ENCODE measurements around the gene HDAC7. TPM values are rescaled to one million over a fixed set of nuclear protein-coding genes. Genes with fewer than 3 reads are reported as not detected.

HDAC7 gene
- total RNA-seq, 2 experiments from 2014 or later, result 218 to 232 TPM

DNA sequence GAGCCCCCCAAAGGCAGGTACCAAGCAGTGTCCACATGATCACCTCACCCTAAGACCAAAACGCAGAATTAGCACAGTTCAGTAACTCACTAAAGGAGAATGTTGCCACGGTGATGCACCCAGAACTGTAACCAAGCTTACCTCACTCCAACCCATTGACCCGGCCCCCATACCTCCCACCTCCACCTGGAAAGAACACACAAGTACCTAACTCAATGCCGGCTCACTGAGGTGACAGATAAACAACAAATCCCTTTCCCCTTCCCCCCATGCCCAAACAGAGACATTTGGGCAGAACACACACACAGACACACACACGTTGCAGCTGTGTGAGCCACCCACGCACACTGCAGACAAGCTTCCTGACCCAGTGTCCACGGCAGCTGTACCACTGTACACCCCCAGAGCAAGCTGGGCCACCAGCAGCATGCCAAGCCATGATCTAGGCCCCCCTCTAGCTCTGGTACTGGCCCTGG, 62.3 kb downstream of the HDAC7 start:
- CTCF ChIA-PET, result interaction anchor here (0.7 to 10.5 kb wide), 16 partner anchors 10 to 81 kb away, joined by 3 to 162 read pairs (median 4); partner anchors contain the start of gene RPAP3
- H3K9me3 Mint-ChIP-seq, result no peaks in the 10 kb centered on the region
- no peak overlapping the region for H3K27ac Mint-ChIP-seq
- no peak for DNase-seq
- POLR2A ChIA-PET, result no interaction called here
- peaks cover 4% of the 10 kb centered on the region for H3K27me3 Mint-ChIP-seq
- H3K4me1 Mint-ChIP-seq, result peaks cover 29% of the 10 kb centered on the region
- no peaks in the 10 kb centered on the region for H3K36me3 Mint-ChIP-seq (ENCODE audit: low read depth)
- H3K4me3 Mint-ChIP-seq, result no peak overlapping the region

DNA sequence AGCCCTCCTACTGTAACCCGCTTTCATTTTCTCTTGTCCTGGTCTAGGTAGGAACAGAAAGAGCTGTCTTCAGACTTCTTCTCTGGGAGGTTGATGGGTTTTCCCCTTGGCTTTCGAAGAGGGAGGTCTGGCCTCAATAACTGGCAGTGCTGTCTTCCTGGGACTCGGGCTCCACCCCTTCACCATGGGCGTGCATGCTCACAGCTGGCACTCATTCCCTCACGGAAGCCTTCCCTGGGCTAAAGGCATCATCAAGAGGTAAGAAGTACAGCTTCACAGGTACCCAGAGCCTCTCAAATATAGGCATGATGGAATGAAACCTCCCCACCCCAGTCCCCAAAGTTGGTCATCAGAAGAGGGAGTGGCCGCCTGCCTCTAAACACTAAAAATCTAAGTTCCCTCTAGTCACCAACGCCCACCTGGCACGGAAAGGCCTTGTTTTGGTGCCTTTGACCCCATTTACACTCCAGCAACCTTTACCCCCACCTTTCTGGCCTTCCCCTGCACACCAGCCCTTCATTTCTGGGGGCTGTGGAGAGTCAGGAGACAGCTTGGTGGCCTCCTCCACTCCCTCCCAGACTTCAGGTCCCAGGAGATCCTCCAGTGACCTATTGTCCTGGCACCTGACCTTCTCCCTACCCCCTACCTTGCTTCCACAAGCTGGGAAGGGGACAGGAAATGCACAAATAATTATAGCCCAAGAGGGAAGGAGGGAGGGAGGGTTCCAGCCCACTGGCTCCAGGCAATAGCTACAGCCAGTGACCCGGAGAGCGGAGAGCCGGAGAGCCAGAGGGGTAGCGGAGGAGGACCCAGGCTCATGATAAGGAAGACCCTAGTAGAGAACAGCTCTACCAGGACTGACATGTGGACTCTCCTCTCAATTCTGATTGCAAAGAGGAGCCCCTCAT, 63.8 kb downstream of the HDAC7 start:
- H3K27me3 Mint-ChIP-seq, result peaks cover 4% of the 10 kb centered on the region
- CTCF ChIA-PET, result interaction anchor here (0.6 to 10.5 kb wide), 11 partner anchors 11 to 1047 kb away, joined by 3 to 162 read pairs (median 6); partner anchors contain the start of gene RPAP3
- no peaks in the 10 kb centered on the region for H3K9me3 Mint-ChIP-seq
- peak overlapping the region; percentile 52 for H3K27ac Mint-ChIP-seq
- H3K36me3 Mint-ChIP-seq (ENCODE audit: low read depth), result no peaks in the 10 kb centered on the region
- POLR2A ChIA-PET, result no interaction called here
- DNase-seq, result no peak
- peaks cover 29% of the 10 kb centered on the region for H3K4me1 Mint-ChIP-seq
- H3K4me3 Mint-ChIP-seq, result no peak overlapping the region

DNA sequence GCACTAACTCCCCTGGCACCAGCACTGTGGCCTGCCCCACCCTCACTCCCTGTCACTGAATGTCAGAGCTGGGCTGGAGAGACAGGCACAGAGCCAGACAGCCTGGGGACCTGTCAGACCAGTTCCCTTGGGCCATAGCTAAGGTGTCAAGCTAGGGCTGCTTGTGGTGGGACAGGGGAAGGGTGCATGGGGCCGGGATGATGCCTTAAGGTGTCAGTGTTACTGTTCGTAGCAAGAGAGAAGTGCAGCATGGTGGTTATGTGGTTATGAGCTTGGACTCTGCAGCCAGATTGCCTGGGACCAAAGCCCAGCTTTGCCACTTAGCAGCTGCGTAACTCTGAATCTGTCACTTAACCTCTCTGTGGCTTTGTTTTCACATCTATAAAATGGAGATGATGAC, 64.8 kb downstream of the HDAC7 start:
- Mint-ChIP-seq H3K36me3 (ENCODE audit: low read depth) (no peaks in the 10 kb centered on the region), H3K27ac (no peak overlapping the region), H3K4me1 (peaks cover 27% of the 10 kb centered on the region), H3K9me3 (no peaks in the 10 kb centered on the region), H3K4me3 (no peak overlapping the region), H3K27me3 (no peaks in the 10 kb centered on the region)
- ChIA-PET CTCF (interaction anchor here (0.6 to 10.5 kb wide), 14 partner anchors 10 to 330 kb away, joined by 3 to 162 read pairs (median 5); partner anchors contain the start of gene RPAP3), POLR2A (no interaction called here)
- no peak for DNase-seq

DNA sequence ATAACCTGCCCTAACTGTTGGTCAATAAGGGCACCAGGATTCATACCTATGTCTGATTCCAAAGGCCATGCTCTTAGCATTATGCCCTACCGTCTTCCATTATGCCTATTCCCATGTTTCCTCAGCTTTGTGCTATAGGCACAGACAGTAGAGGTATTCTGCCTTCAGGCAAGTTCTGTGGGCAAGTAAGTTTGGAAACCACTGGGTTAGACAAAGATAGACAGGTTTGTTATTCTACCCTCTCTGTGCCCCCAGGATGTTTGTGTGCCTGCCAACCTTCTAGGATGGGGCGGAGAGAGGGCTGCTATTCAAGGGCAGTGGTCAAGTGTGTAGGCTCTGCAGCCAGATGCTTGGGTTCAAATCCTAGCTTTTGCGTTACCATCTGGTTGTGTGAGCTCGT, 65.6 kb downstream of the HDAC7 start:
- POLR2A ChIA-PET, result no interaction called here
- CTCF ChIA-PET, result interaction anchor here (0.9 to 10.5 kb wide), 8 partner anchors 9 to 84 kb away, joined by 3 to 162 read pairs (median 6); no protein-coding TSS in a partner anchor
- no peak for DNase-seq
- H3K27me3 Mint-ChIP-seq, result no peaks in the 10 kb centered on the region
- no peaks in the 10 kb centered on the region for H3K9me3 Mint-ChIP-seq
- no peak overlapping the region for H3K27ac Mint-ChIP-seq
- H3K4me3 Mint-ChIP-seq, result no peak overlapping the region
- H3K4me1 Mint-ChIP-seq, result peaks cover 24% of the 10 kb centered on the region
- no peaks in the 10 kb centered on the region for H3K36me3 Mint-ChIP-seq (ENCODE audit: low read depth)

DNA sequence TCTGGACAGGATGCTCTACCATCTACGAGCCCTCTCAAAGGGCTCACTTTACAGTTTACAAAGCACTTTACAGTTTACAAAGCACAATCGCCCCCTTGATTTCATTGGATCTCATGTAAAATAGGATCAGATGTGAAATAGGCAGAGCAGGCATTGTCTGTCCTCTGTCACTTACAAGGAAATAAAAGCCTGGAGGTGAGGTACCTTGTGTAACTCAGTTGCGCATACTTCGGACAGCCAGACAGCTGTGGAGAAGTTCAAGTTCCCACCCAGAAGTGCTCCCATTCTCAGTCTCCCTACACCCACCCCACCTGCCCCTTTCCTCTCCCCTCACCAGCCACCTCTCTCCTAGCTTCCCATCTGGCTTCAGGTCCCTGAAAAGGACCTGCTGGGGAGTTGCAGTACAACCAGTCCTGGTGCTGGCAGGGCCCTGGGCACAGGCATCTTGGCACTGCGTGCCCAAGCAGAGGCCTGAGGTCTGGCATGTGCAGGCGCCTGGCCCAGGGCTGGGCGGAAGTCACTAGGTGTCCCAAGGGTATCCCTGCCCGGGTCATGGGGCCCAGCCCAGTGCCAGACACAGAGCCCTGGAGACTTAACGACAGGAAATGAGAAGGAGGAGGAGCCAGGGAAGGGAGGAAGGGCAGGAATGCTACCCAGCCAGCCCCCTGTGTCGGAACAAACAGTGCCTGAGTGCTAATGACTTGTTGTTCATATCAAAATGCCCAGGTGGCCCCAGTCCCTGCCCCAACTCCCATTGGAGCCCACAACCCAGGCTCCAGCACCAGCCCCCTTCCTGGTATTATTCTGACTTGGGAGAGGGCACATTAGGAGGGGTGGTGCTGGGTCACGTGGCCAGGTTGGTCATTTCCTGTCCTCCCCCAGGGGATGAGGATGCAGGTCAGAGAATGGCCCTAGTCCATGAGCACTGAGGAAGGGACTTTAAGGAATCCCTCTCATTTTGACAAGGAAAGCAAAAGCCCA, 66.4 kb downstream of the HDAC7 start:
- H3K27ac Mint-ChIP-seq, result no peak overlapping the region
- CTCF ChIA-PET, result interaction anchor here (0.7 to 10.5 kb wide), 8 partner anchors 9 to 85 kb away, joined by 3 to 162 read pairs (median 6); no protein-coding TSS in a partner anchor

DNA sequence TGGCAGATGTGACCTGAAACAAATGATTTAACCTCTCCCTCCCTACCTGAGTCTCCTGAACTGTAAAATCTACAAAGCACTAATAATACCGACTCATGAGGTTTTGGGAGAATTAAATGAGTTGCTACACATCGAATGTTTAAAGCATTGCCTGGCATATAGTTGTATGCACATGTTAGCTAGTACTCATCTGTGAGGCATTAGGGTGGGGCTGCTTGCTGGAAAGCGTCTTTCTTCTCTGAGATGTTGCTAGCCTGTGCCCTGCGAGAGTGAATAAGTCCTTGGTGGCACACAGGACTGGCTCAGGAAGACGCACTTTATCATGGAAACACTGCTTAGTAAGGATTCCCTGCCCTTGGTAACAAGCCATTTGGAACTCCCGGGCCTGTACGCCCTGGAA, 67.2 kb downstream of the HDAC7 start:
- POLR2A ChIA-PET, result no interaction called here
- H3K27ac Mint-ChIP-seq, result no peak overlapping the region
- no peak for DNase-seq
- H3K9me3 Mint-ChIP-seq, result no peaks in the 10 kb centered on the region
- H3K27me3 Mint-ChIP-seq, result no peaks in the 10 kb centered on the region
- CTCF ChIA-PET, result interaction anchor here (0.7 to 4.2 kb wide), 6 partner anchors 9 to 37 kb away, joined by 3 to 18 read pairs (median 6); no protein-coding TSS in a partner anchor
- H3K4me1 Mint-ChIP-seq, result peaks cover 16% of the 10 kb centered on the region
- H3K4me3 Mint-ChIP-seq, result no peak overlapping the region
- no peaks in the 10 kb centered on the region for H3K36me3 Mint-ChIP-seq (ENCODE audit: low read depth)

More for the DNA sequence above, 66.4 kb downstream of the HDAC7 start:
- H3K36me3 Mint-ChIP-seq (ENCODE audit: low read depth), result no peaks in the 10 kb centered on the region
- no peaks in the 10 kb centered on the region for H3K27me3 Mint-ChIP-seq
- H3K4me3 Mint-ChIP-seq, result no peak overlapping the region
- POLR2A ChIA-PET, result no interaction called here
- DNase-seq, result no peak
- no peaks in the 10 kb centered on the region for H3K9me3 Mint-ChIP-seq
- peaks cover 20% of the 10 kb centered on the region for H3K4me1 Mint-ChIP-seq

DNA sequence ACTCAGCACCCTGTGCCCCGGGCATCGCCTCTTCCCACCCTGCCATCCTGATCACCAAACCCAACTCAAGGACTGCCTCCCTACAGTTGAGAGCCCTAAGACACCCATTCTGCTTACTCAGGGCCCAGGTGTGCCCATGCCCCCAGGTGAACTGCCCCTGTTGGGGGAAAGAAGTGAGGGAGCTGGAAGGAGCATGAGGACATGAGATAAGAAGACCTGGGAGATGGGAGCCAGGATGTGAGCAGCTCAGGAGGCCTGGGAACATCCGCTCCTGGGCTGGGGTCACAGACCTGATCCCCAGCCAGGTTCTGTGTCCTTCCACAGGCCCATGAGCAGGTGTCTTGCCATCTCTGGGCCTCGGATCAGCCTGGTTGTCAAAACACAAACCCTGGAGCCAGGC, 67.6 kb downstream of the HDAC7 start:
- H3K36me3 Mint-ChIP-seq (ENCODE audit: low read depth), result no peaks in the 10 kb centered on the region
- DNase-seq, result no peak
- H3K9me3 Mint-ChIP-seq, result no peaks in the 10 kb centered on the region
- ChIA-PET POLR2A (no interaction called here), CTCF (interaction anchor here (0.6 to 3.1 kb wide), 4 partner anchors 9 to 21 kb away, joined by 3 to 10 read pairs (median 9); no protein-coding TSS in a partner anchor)
- H3K27ac Mint-ChIP-seq, result no peak overlapping the region
- no peaks in the 10 kb centered on the region for H3K27me3 Mint-ChIP-seq
- no peak overlapping the region for H3K4me3 Mint-ChIP-seq
- H3K4me1 Mint-ChIP-seq, result peaks cover 15% of the 10 kb centered on the region

DNA sequence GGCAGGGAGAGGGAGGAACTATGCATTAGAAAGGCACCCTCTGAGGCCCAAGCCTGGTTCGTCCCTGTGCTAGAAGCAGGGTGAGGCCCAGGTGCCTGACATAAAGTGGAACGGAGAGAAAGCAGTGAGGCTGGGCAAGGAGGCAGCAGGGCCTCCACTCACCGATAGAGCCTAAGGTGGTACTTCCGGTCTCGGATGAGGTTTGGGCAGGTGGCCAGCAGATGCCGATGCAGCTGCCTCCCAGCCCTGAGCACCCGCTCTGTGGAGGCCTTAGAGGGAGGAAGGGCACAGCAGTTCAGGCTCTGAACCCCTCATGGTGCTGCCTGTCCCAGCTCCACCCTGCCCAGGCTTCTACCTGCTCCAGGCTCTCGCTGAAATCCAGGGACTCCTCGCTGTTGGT, 68.1 kb downstream of the HDAC7 start:
- CTCF ChIA-PET, result interaction anchor here (0.6 to 3.1 kb wide), 4 partner anchors 8 to 20 kb away, joined by 3 to 10 read pairs (median 9); no protein-coding TSS in a partner anchor
- DNase-seq, result no peak
- peaks cover 15% of the 10 kb centered on the region for H3K4me1 Mint-ChIP-seq
- no peak overlapping the region for H3K27ac Mint-ChIP-seq
- H3K4me3 Mint-ChIP-seq, result no peak overlapping the region
- no peaks in the 10 kb centered on the region for H3K27me3 Mint-ChIP-seq
- no peaks in the 10 kb centered on the region for H3K9me3 Mint-ChIP-seq
- POLR2A ChIA-PET, result no interaction called here
- no peaks in the 10 kb centered on the region for H3K36me3 Mint-ChIP-seq (ENCODE audit: low read depth)

DNA sequence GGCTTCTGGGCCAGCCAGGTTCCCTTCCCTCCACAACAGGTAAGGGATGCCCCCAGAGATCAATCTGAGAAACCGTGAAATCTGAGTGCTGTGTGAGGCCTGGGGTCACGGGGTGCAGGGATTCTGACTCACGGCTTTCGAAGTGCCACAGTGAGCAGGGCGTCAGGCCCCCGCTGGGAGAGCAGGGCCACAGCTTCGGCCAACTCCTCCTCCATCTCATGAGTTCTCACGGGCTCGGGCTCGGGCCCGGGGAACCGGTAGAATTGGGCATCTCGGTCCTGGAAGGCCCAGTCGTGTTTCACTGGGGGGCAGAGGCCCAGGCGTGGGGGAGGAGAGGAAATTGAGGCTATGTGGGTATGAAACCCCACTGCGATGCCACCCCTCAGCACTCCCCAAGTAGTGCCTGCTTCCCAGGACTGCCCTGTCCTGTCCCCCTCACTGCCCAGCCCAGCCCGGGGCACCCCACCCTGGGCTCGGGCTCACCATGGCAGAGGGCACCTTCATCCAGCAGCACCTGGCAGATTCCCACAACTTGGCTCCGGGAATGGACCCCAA, 68.7 kb downstream of the HDAC7 start:
- H3K36me3 Mint-ChIP-seq (ENCODE audit: low read depth), result no peaks in the 10 kb centered on the region
- ChIA-PET POLR2A (no interaction called here), CTCF (interaction anchor here (2.0 to 3.1 kb wide), 3 partner anchors 7 to 16 kb away, joined by 8 to 10 read pairs (median 10); no protein-coding TSS in a partner anchor)
- H3K27ac Mint-ChIP-seq, result no peak overlapping the region
- H3K27me3 Mint-ChIP-seq, result no peaks in the 10 kb centered on the region
- no peak overlapping the region for H3K4me3 Mint-ChIP-seq
- peaks cover 13% of the 10 kb centered on the region for H3K4me1 Mint-ChIP-seq
- H3K9me3 Mint-ChIP-seq, result no peaks in the 10 kb centered on the region
- DNase-seq, result no peak

DNA sequence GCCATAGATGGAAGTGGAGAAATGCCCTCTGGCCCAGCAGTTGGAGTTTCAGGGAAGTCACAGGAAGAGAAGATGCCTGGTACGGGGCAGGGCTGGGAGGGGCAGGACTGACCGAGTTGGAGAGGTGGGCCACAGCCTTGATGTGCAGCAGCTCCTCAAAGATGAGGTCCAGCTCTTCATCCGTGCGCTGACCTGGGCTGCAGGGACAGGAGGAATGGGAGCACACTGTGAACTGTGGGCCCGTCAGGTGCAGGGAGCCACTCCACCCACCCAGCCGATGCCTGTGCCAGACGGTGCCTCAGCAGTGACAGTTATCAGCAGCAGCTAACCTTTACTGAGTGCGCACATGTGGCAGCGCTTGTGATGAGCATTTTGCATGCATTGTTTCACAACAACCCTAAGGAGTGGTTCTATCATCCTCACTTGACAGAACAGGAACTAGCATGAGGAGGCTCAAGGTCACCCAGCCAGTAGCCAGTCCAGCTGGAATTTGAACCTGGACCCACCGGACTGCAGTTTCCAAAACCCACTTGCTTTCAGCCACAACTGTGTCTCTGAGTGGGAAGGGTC, 69.4 kb downstream of the HDAC7 start:
- CTCF ChIA-PET, result interaction anchor here (2.0 to 3.1 kb wide), 2 partner anchors 9 to 16 kb away, joined by 8 to 10 read pairs; no protein-coding TSS in a partner anchor
- peaks cover 7% of the 10 kb centered on the region for H3K4me1 Mint-ChIP-seq

DNA sequence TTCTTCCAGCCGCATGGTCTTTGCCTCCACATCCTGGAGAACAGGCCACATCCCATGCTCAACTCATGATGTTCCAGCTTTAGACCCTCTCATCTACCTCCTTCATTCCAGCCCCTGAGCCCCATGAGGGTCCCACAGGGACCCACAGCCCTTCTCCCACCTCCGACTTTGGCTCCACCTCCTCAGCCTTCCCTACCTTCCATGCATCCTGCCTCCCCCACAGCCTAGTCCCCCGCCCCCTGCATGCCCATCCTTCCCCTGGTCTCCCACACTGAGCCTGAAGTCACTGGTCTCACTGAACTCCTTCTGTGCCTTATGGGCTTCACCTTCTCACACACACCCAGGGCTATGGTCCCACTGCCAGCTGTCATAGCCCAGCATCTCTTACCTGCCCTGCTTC, 70.8 kb downstream of the HDAC7 start:
- no peaks in the 10 kb centered on the region for H3K36me3 Mint-ChIP-seq (ENCODE audit: low read depth)
- ChIA-PET CTCF (interaction anchor here (9.8 kb wide), 1 partner anchor 10 kb away, joined by 162 read pairs; the partner anchor contains the start of gene RAPGEF3), POLR2A (no interaction called here)
- H3K9me3 Mint-ChIP-seq, result no peaks in the 10 kb centered on the region
- H3K27ac Mint-ChIP-seq, result no peak overlapping the region
- peaks cover 5% of the 10 kb centered on the region for H3K27me3 Mint-ChIP-seq
- DNase-seq, result no peak
- H3K4me1 Mint-ChIP-seq, result peaks cover 2% of the 10 kb centered on the region
- H3K4me3 Mint-ChIP-seq, result no peak overlapping the region

More for the DNA sequence above, 69.4 kb downstream of the HDAC7 start:
- H3K9me3 Mint-ChIP-seq, result no peaks in the 10 kb centered on the region
- no peak for DNase-seq
- no peaks in the 10 kb centered on the region for H3K27me3 Mint-ChIP-seq
- POLR2A ChIA-PET, result no interaction called here
- H3K27ac Mint-ChIP-seq, result no peak overlapping the region
- no peaks in the 10 kb centered on the region for H3K36me3 Mint-ChIP-seq (ENCODE audit: low read depth)
- no peak overlapping the region for H3K4me3 Mint-ChIP-seq

DNA sequence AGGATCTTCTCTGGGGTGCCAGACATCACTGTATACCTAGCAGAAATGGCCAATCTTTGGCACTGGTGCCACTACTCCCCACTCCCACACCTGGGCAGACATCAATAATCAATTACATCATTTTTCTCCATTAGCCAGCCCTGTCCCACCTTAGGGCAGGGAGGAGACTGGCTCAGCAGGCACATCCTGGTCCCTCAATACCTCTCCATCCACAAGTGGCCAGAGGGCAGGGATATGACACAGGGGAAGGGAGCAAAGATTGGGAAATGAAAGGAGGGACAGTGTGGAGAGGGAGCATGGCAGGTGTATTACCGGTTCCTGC, 71.2 kb downstream of the HDAC7 start:
- Mint-ChIP-seq H3K9me3 (no peaks in the 10 kb centered on the region), H3K36me3 (ENCODE audit: low read depth) (no peaks in the 10 kb centered on the region), H3K27me3 (peaks cover 8% of the 10 kb centered on the region), H3K27ac (no peak overlapping the region), H3K4me3 (no peak overlapping the region), H3K4me1 (peaks cover 2% of the 10 kb centered on the region)
- POLR2A ChIA-PET, result no interaction called here
- DNase-seq, result no peak
- CTCF ChIA-PET, result interaction anchor here (0.9 to 9.8 kb wide), 3 partner anchors 10 to 89 kb away, joined by 3 to 162 read pairs (median 5); partner anchors contain the start of gene RAPGEF3
